ENCODE results near the gene TFAP2C.

GRCh38 chr20:56582542-56582941, 46.6 kb upstream of the TFAP2C start:
- TF ChIP-seq CTCF (IDR thresholded peaks at IDR 0.05; ENCODE audit: low read depth, low read length, missing input control) (no peak), JUND (IDR thresholded peaks at IDR 0.05) (no peak), RAD21 (IDR thresholded peaks at IDR 0.05) (no peak), HNF4G (IDR thresholded peaks at IDR 0.05) (no peak), MAX (IDR thresholded peaks at IDR 0.05) (no peak), REST (IDR thresholded peaks at IDR 0.05) (no peak), ATF3 (IDR thresholded peaks at IDR 0.05) (no peak), YY1 (IDR thresholded peaks at IDR 0.05) (no peak), TAF1 (conservative IDR thresholded peaks at IDR 0.05) (no peak), FOXA2 (IDR thresholded peaks at IDR 0.05) (no peak), ZBTB33 (IDR thresholded peaks at IDR 0.05) (no peak)
